GM12878 (cell line): ENCODE measurements around the gene CCDC57. TPM values are rescaled to one million over a fixed set of nuclear protein-coding genes. Genes with fewer than 3 reads are reported as not detected.

ENCODE experiments used
- ATAC-seq: fragments of 200-7000 bp; cut with Tn5 transposase; 3 replicates; pipeline ENCODE4 v1.9.1; 2020; ENCODE audit warnings: mild to moderate bottlenecking, moderate library complexity
- BruUV-seq: library from RNA; stranded (reverse); fragments of 400-500 nt; replicated peaks from 2 replicates; lab custom pipeline; 2021; lab: Mats Ljungman, UMichigan
- CTCF ChIA-PET: fragments of 300-600 bp; sonication (Branson Sonifier 250); formaldehyde crosslinking; extraction: SDS; loops from one replicate; lab custom pipeline; 2021; ENCODE audit warnings: inconsistent platforms; lab: Yijun Ruan, JAX
- POLR2A ChIA-PET: fragments of 350-600 bp; formaldehyde crosslinking; extraction: SDS; loops from one replicate; lab custom pipeline; 2021; ENCODE audit warnings: inconsistent platforms; lab: Charles Lee
- RAD21 ChIA-PET: fragments of 300-600 bp; sonication (Branson Sonifier 250); formaldehyde crosslinking; loops from one replicate; lab custom pipeline; 2023; ENCODE audit warnings: antibody characterized with exemption; ENCODE audit not compliant: unreplicated experiment; lab: Charles Lee
- SMC1A ChIA-PET: fragments of 300-600 bp; sonication (Branson Sonifier 250); formaldehyde crosslinking; loops from one replicate; lab custom pipeline; 2023; ENCODE audit not compliant: unreplicated experiment, uncharacterized antibody; lab: Charles Lee
- DNase-seq: peaks from one replicate; pipeline ENCODE4 v3.0.0-alpha.2; 2011; ENCODE audit warnings: low read depth, low spot score
- FAIRE-seq: peaks from 3 replicates; lab custom pipeline; 2011; peaks lifted over from hg19 to GRCh38; lab: Jason Lieb, UNC
- H2AFZ ChIP-seq: 2 replicates; pipeline ENCODE4 v1.6.0; 2011; ENCODE audit warnings: low read depth, low read length, control low read depth; ENCODE audit not compliant: control insufficient read depth
- H3K27ac ChIP-seq: 2 replicates; pipeline ENCODE4 v1.5.1; 2011; ENCODE audit warnings: control low read depth; ENCODE audit not compliant: control insufficient read depth, insufficient read depth
- H3K27me3 ChIP-seq, 2 experiments: replicated peaks in 1 of 2; 2 replicates each; pipeline versions ENCODE4 v1.6.0 to v1.6.1; 2011; ENCODE audit warnings: low read length in 1 of 2; ENCODE audit not compliant: control insufficient read depth in 2 of 2, insufficient read depth in 2 of 2
- H3K36me3 ChIP-seq, 2 experiments: 2 replicates each; pipeline ENCODE4 v1.5.1; 2011; ENCODE audit warnings: low read length in 1 of 2; ENCODE audit not compliant: control insufficient read depth in 2 of 2, insufficient read depth in 2 of 2
- H3K4me1 ChIP-seq: 2 replicates; pipeline ENCODE4 v1.6.1; 2011; ENCODE audit warnings: mild to moderate bottlenecking, low read length, moderate library complexity, mixed read lengths; ENCODE audit not compliant: control insufficient read depth, insufficient read depth
- H3K4me2 ChIP-seq: 2 replicates; pipeline ENCODE4 v1.6.0; 2011; ENCODE audit warnings: control low read depth; ENCODE audit not compliant: control insufficient read depth, insufficient read depth
- H3K4me3 ChIP-seq: fragments of 200-600 bp; sonication (generic); 2 replicates; pipeline ENCODE4 v1.5.1; 2016
- H3K79me2 ChIP-seq: 2 replicates; pipeline ENCODE4 v1.6.0; 2011; ENCODE audit warnings: low read length; ENCODE audit not compliant: control insufficient read depth, insufficient read depth
- H3K9ac ChIP-seq: 2 replicates; pipeline ENCODE4 v1.8.0; 2011; ENCODE audit warnings: low read length, control low read depth, mixed read lengths; ENCODE audit not compliant: control insufficient read depth, insufficient read depth
- H3K9me3 ChIP-seq: replicated peaks from 3 replicates; pipeline ENCODE4 v1.5.1; 2011; ENCODE audit warnings: mild to moderate bottlenecking, low read length; ENCODE audit not compliant: control insufficient read depth, insufficient read depth
- H4K20me1 ChIP-seq: 2 replicates; pipeline ENCODE4 v1.6.0; 2011; ENCODE audit not compliant: control insufficient read depth, insufficient read depth
- CHD1 ChIP-seq: IDR thresholded peaks from 2 replicates; pipeline ENCODE4 v1.6.1; 2012; ENCODE audit warnings: low read depth, low read length, improper control_type of control experiment
- DPF2 ChIP-seq: fragments of 450-650 bp; IDR thresholded peaks from 2 replicates; pipeline ENCODE4 v1.6.1; 2017; ENCODE audit warnings: mild to moderate bottlenecking
- MTA3 ChIP-seq: IDR thresholded peaks from 2 replicates; pipeline ENCODE4 v1.6.1; 2012; ENCODE audit warnings: low read length, inconsistent platforms, borderline replicate concordance
- NR2F1 ChIP-seq: fragments of 450-650 bp; conservative IDR thresholded peaks from 2 replicates; pipeline ENCODE4 v1.6.1; 2017; ENCODE audit warnings: mild to moderate bottlenecking
- POLR2A ChIP-seq: IDR thresholded peaks from 2 replicates; pipeline ENCODE4 v1.6.1; 2011; ENCODE audit warnings: low read depth, mild to moderate bottlenecking, low read length
- WGBS: methylation state at CpG from one replicate; pipeline ENCODE4 v1.1.6; 2016; ENCODE audit warnings: low lambda C conversion rate; ENCODE audit not compliant: insufficient replicate concordance, insufficient coverage; ENCODE audit errors: missing lambda C conversion rate; 5-methylcytosine and 5-hydroxymethylcytosine counted together
- in situ Hi-C: fragments of 300-500 bp; cut with MboI; formaldehyde crosslinking; loops from 9 replicates; pipeline ENCODE4 v1.14.3; 2018; ENCODE audit warnings: mixed read lengths
- intact Hi-C: fragments of 100-400 bp; cut with micrococcal nuclease; formaldehyde crosslinking; loops from one replicate; pipeline ENCODE4 v1.14.2; 2022; ENCODE audit not compliant: unreplicated experiment
- polyA plus RNA-seq, 11 experiments: library from polyadenylated mRNA; depleted of rRNA in 4 of 11; unstranded in 6 of 11; stranded (reverse) in 5 of 11; fragments of >200 nt; fragmentation: Nextera tagmentation in 4 of 11; fragmentation: Illumina TruSeq in 1 of 11; extraction: Ambion mirVana in 4 of 11; extraction: Trizol in 1 of 11; gene quantifications; 1 replicate in 1 of 11; 2 replicates in 10 of 11; pipeline versions ENCODE4 v1.2.1 to v1.2.3, GENCODE V29; 2011 to 2016; ENCODE audit warnings: inconsistent platforms in 2 of 11, missing spikeins in 2 of 11, low read depth in 1 of 11
- total RNA-seq, 4 experiments: library from RNA; depleted of rRNA in 3 of 4; stranded (reverse); fragments of >200 nt in 3 of 4; fragmentation: Illumina TruSeq in 1 of 4; extraction: Trizol in 1 of 4; gene quantifications; 2 replicates each; pipeline versions ENCODE4 v1.2.1 to v1.2.3, GENCODE V29; 2013 to 2021

Gene CCDC57
- total and polyA plus RNA-seq, 10 of the 15 experiments (the other 5 are each of a cell fraction or from before 2014, with no cell fraction given) = 5.4 to 123 (median 45.8) TPM

DNA sequence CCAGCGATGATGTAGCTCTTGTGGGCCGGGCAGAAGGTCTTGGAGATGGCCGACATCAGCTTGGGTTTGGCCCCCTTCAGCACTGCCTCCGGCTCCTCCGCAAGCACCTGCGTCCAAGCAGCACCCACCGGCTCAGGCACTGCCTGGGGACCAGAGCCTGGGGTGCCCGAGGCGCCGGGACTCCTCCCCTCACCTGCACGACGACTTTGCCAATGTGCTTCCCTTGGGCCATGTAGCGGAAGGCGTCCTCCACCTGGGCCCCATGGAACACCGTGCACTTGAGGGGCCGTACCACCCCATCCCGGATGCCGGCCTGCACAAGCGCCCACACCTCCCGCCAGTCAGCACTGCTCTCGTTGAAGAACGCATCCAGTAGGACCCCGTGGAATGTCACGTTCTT lies 129.6 kb downstream of the CCDC57 start:
- ChIA-PET SMC1A (no interaction called here), RAD21 (no interaction called here), POLR2A (no interaction called here), CTCF (no interaction called here)
- peak; percentile 41 for TF ChIP-seq POLR2A
- TF ChIP-seq DPF2 = no peak
- no peak overlapping the region for H3K4me2 ChIP-seq
- intact Hi-C loops (no loop called here), in situ Hi-C loops (no loop called here)
- no peak for ATAC-seq
- H3K9ac ChIP-seq = no peak overlapping the region
- no peaks in the 10 kb centered on the region for H3K27me3 ChIP-seq
- WGBS = 98% methylated on average over 23 of the region's 24 CpGs
- TSS peak; percentile 61 for BruUV-seq
- H3K9me3 ChIP-seq = no peaks in the 10 kb centered on the region
- H3K4me1 ChIP-seq = no peaks in the 10 kb centered on the region
- peaks cover 14 to 77% of the 10 kb centered on the region in 2 experiments; a peak in 3 of 4 replicates for H3K36me3 ChIP-seq
- DNase-seq = no peak
- H3K27ac ChIP-seq = no peak overlapping the region
- H3K79me2 ChIP-seq = no peaks in the 10 kb centered on the region
- H4K20me1 ChIP-seq = no peaks in the 10 kb centered on the region
- no peak overlapping the region for H2AFZ ChIP-seq
- FAIRE-seq = no peak
- H3K4me3 ChIP-seq = no peak overlapping the region

DNA sequence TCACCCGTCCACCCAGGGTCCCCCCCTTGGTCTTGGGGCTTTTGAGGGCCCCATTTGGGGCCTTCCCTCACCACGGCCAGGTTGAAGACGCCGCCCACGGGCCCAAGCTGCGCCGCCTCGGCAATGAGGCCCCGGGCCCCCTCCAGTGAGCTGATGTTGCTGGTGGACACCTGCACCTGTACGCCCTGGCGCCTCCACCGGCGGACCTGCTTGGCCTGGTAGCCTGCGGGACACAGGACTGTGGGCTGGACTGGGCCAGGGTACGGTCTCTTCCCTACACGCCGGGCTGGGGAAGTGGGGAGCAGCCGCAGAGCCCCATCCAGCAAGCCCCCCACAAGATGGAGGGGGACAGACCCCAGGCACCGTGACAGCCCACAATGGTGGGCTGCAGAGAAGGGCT lies 130.2 kb downstream of the CCDC57 start:
- POLR2A ChIA-PET = no interaction called here
- Histone ChIP-seq H3K79me2 (no peaks in the 10 kb centered on the region), H3K4me2 (no peak overlapping the region), H3K27me3 (no peaks in the 10 kb centered on the region), H3K4me1 (no peaks in the 10 kb centered on the region), H3K9ac (no peak overlapping the region), H2AFZ (no peak overlapping the region), H3K9me3 (no peaks in the 10 kb centered on the region), H3K36me3 (peaks cover 14 to 72% of the 10 kb centered on the region in 2 experiments; a peak in 3 of 4 replicates), H3K27ac (no peak overlapping the region)
- 91% methylated on average over 19 of the region's 19 CpGs for WGBS
- no peak for ATAC-seq
- in situ Hi-C loops (no loop called here), intact Hi-C loops (no loop called here)
- RAD21 ChIA-PET = no interaction called here
- no peak for FAIRE-seq
- SMC1A ChIA-PET = no interaction called here
- no TSS peak for BruUV-seq
- TF ChIP-seq CHD1 = no peak
- no peak for TF ChIP-seq NR2F1
- no peak for TF ChIP-seq MTA3
- TF ChIP-seq, all 136 proteins: peak for 0
- no peak overlapping the region for H3K4me3 ChIP-seq
- H4K20me1 ChIP-seq = no peaks in the 10 kb centered on the region
- CTCF ChIA-PET = no interaction called here
- DNase-seq = no peak
